Body of pancreas (tissue), 4 donors: ENCODE results near the gene NAT9.

Experiments used
- CTCF ChIP-seq, 7 experiments: fragments of 450-650 bp in 4 of 7; fragments of 200-600 bp in 3 of 7; sonication (generic) in 3 of 7; IDR thresholded peaks; one replicate each; pipeline ENCODE4 v1.5.1; 2016 to 2019; ENCODE audit warnings: antibody characterized with exemption in 7 of 7
- POLR2A ChIP-seq, 3 donors: fragments of 450-650 bp; IDR thresholded peaks; one replicate each; pipeline ENCODE4 v1.6.1; 2016; ENCODE audit warnings: antibody characterized with exemption in 3 of 3, mild to moderate bottlenecking in 2 of 3

GRCh38 chr17:74785981-74786360 is 9.8 kb upstream of the NAT9 start:
- TF ChIP-seq CTCF (IDR thresholded peaks at IDR 0.05) (no peak), POLR2A (IDR thresholded peaks at IDR 0.05) (no peak)
